HG03521 (cell line): Measurements from ENCODE around the gene RASA3.

ENCODE experiments used
- ATAC-seq: cut with Tn5 transposase; IDR thresholded peaks from one replicate; pipeline ENCODE4 v1.9.1; 2021; ENCODE audit warnings: mild to moderate bottlenecking, moderate library complexity; ENCODE audit not compliant: unreplicated experiment

Gene RASA3

DNA sequence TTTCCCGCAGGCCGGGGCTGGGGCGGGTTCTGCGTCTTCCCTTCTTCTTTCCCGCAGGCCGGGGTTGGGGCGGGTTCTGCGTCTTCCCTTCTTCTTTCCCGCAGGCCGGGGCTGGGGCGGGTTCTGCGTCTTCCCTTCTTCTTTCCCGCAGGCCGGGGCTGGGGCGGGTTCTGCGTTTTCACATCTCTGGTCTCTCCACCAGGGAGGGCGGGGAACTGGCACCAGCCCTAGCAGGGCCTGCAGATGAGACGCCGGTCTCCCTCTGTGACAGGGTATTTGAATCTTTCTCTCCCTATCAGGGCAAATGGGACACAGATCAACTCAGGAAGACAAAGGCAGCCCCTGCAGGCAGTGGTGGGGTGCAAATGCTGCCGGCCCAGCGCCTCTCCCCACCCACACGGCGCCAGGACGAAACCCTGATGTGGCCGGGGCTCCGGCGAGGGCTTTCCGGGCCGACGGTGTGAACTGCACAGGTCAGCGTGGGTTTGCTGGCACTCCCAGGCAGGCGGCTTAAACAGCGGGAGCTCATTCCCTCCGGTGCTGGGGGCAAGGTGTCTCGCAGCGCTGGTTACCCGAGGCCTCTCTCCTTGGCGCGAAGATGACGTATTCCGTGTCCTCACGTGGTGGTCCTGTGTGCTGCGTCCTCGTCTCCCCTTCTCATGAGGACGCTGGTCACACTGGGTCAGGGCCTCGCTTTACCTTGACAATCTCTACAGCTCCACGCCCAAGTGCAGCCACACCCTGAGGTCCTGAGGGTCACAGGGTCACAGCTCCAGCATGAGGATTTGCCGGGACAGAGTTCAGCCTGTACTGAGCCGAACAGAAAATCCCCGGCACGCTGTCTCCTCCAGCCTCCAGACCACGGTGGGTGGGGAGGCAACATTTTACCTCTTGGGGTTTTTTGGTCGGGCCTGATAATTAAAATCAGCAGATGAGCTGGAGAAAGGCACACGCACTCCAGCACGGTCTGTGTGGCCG, 157.8 kb downstream of the RASA3 start:
- no peak for ATAC-seq

DNA sequence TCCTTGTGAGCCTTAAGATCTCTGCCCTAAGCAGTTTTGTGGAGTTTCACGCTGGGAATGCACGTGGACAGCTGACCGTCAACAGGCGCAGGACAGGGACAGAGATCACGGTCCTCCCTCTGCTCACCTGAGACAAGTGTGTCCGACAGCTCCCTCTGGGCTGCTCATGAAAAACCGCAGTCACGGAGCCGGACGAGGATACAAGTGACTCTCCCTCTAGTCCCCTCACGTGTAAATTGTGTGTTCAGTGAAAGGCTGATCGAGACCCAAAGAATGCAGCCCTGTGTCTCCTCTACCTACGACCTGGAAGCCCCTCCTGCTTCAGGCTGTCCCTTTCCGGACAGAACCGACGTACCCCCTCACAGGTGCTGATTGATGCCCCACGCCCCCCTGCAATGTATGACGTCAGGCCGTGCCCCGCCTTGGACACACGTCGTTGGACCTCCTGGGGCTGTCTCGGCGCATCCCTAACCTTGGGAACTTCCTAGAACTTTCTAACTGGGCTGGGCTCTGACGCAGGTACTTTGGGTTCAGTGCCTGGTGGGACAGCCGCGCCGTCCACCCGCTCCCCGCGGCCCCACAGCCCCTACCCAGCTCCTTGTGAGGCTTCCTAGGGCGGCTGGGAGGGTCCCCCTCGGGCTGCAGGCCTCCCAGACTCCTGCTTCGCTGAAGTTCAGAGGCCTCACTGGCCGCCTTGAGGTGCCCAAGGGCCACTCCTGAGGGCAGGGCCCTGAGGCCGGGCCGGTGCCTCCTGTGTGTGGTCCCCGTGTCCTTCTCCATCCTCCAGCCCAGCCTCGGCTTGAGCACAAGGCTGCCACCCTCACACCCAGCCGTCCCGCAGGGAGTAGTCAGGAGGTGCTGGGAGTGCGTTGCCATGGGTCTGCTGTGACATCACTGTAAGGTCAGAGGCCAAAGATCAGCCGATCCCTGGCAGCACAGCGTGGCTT, 158.9 kb downstream of the RASA3 start, which contains the start of gene C13orf46:
C13orf46 (minus strand) TSS at position 859 of the 947 bp plus-strand sequence; CDS start at position 780, 79 bp downstream.
- ATAC-seq, result no peak

DNA sequence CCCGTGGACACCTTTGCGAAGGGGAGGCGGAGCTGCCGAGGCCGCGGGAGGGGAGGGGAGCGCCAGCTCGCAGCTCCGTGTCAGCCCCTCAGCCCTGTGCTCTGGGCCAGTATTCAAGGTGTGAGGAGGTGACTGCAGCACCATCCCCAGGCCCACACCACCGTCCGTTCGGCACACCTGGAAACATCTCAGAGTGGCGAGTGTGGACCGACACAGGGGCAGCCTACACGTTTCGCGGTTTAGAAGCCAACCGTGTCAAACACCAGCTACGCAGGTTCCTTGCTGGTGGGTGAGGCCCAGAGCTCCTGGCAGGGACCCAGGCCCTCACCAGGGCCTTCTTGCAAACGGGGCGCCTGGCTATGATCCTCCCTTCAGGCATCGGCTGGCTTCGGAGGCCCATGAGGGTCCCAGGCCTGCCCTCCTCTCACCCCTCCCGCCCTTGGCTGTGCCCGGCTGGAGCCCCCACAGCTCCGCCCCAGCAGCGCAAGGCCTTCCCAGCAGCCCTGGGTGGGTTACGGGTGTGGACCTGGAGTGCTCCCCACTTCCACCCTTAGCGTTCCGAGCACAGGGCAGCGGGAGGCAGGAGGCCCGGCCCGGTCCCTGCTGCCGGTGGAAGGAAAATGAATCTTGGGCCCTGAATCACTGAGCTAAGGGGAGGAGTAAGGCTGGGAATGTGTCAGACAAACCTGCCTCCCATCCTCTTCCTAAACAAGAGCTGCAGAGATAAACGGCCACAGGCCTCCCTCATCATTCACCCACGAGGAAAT, 159.8 kb downstream of the RASA3 start:
- no peak for ATAC-seq

DNA sequence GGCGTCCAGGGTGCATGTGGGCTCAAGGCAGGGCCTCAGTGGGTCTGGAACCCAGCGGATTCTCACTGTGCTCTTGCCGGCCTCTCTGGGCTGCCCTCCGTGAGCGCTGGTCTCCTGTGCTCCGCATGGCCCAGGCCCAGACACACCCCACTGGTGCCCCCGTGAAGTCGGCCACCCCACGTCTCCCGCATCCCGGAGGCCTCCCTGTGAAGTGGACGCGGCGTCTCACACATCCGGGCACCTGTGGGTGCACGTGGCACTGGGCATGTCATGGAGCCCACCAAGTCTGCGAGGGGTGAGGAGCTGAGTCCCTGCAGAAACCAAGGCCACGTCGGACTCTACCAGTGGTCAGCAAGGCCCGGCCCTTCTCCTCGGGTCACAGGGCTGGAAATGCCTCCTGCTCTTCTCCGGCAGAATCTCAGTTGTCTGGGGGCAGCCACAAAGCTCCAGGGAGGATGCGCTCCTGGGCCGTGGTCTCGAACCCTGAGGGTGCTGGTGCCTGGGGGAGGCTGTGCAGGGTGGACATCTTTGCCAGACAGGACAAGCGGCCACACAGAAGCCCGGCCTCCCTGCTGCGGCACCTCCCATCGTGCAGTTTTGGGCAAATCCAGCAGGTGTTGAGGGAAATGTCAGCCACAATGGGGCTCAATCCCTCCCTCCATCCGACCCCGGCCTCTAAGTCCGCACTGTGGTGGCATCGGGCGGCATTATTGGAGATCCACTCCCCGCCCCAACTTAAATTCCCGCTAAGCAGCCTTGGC, 160.8 kb downstream of the RASA3 start:
- ATAC-seq, result no peak

- ATAC-seq, result no peak
Observed at GRCh38 chr13:113970810-113971470, 161.5 kb downstream of the RASA3 start.

DNA sequence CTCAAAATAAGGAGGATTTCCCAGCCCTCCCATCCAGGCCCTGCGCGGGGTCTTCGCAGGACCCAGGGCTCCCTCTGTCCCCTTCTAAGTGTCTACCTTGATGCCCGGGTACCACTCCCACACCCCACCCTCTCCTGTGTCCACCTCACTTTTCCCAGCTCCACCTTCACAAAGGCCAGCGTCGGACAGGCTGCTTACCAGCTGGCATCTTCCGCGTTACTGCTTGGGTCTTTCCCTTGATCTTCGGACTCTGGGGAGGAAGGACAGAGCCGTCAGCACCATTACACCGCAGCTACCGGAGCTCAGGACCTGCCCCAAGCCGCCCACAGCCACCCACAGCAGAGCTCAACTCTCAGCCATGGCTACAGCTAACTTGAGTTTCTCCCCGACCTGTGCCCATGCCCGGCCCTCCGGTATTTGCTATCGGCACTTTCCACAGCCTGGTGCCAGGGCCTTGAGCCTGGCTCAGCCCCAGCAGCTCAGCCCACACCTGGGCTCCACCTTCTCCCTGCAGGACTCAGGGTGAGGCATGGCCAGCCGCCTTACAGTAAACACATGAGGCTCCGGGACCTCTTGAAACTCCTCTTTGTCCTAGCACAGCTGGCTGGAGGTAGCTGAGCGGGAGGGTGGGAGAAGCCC, 162.3 kb downstream of the RASA3 start:
- no peak for ATAC-seq

DNA sequence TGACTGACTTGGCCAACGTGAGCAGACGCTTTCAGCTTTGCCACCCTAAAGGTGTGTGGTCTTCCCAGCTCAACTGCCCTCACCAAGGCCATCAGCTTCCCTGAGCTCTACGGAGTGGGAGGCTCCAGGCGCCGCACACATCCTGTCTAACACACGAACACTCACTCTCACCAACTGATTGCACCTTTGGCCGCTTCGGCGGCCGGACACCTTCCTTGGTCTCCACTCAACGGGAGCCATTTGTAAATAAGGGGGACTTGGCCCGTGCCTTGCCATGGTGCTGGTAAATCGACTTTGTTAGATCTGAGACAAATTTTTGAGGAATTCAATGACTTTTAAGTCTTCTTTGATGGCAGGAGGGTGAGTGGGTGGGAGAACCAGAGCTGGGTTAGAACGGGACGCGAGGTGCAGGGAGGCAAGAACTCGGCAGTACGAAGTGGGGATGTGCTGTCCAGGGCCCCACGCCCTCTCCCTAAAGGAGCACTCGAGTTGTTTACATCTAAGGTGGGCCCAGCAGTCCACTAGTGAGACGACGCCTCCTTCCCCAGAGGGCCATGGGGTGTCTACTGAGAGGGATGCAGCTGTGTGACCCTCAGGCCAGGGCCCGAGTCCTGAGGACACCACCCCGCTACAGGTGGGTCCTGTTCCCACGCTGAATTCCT, 163.0 kb downstream of the RASA3 start:
- no peak for ATAC-seq

DNA sequence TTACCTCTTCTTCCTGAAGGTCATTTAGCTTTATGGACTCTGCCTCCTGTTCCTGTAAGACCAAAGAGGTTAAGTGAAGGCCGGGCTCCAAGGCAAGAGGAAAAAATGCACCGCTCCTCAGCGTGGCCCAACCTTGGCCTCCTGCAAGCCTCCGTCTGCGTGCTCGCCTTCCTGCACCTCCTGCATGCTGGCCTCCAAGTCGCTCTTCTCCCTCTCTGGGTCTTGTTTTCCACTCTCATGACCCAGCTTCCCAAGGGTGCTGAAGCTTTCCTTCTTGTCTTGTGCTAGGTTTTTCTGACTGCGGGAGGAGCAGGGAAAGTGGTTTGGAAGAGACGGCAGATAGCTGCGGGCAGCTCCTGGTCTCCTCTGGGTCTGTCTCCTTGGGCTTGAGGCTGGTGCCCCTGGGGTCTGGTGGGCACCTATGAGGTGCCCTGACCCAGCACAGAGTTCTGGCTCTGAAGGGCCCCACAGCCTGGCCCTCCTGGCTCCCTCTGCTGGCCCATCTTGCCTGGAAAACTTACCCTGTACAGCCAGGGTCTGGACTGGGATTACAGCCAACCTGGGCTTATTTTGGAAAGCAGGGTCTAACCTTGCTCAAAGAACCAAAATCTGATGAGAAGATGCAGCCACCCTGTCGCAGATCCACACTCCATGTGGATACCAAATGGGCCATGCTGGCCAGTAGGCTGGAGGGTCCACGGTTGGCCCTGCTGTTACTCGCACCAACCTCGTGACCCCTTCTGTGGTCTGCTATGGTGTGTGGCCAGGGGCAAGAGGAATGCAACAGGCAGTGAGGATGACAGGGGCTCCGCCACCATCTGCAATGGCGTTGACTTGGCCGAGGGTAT, 163.7 kb downstream of the RASA3 start:
- ATAC-seq, result no peak

DNA sequence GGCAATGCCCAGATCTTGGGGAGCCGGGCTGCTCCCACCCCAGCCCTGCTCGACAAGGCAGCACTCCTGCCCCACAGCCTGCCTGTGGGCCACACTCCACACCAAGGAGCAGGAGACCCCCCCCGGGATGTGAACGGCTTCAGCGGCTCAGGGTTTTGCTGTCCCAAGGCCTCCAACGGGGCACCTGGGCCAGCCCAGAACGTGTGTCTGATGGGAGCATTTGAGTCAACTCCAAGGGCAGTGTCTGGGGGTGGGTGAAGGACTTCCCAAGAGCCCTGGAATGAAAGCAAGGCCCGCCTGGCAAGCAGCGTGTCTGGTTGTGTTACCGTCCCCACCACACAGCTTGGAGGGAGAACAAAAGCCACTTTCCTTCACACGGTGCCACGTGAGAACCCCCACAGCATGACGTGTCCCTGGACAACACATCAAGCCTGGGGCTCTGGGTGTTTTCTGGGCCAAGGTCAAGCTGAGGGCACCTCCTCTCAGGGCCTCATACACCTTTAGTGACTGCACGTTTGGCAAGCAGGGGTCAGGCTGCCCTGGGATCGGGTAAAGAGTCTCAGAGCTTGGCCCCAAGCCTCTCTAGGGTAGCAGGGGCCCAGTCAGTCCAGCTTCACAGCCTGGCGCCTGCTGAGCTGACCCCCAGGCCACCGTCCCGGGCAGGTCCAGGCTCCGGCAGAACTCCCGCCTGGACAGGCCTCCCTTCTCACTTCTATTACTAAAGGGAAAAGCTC, 164.5 kb downstream of the RASA3 start:
- ATAC-seq, result no peak

GRCh38 chr13:113967206-113967720, 165.2 kb downstream of the RASA3 start:
- ATAC-seq, result no peak

- no peak for ATAC-seq
Observed at GRCh38 chr13:113965968-113966884, 166.2 kb downstream of the RASA3 start.

GRCh38 chr13:113965383-113965874, 167.0 kb downstream of the RASA3 start:
- no peak for ATAC-seq

- no peak for ATAC-seq
Observed at GRCh38 chr13:113964251-113964995, 168.0 kb downstream of the RASA3 start.

DNA sequence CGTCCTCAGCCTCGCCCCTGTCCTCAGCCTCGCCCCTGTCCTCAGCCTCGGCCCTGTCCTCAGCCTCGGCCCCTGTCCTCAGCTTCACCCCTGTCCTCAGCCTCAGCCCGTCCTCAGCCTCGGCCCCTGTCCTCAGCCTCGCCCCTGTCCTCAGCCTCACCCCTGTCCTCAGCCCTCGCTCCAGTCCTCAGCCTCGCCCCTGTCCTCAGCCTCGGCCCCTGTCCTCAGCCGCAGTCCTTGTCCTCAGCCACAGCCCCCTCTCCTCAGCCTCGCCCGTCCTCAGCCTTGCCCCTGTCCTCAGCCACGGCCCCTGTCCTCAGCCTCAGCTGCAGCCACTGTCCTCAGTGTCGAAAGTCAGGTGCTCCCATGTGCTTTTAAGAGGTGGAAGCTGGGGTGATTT, 169.0 kb downstream of the RASA3 start:
- ATAC-seq, result no peak

- no peak for ATAC-seq
Observed at GRCh38 chr13:113962975-113963374, 169.4 kb downstream of the RASA3 start.
